ENCODE measurements around the gene ACTR3C. TPM values are rescaled to one million over a fixed set of nuclear protein-coding genes. Genes with fewer than 3 reads are reported as not detected.

ACTR3C gene
- total RNA-seq, result 1.6 TPM

GRCh38 chr7:150322833-150323681, at the start of gene ACTR3C, which contains the start of gene LRRC61:
Gene ACTR3C (minus strand): TSS chr7:150323545. CDS start chr7:150295296, 28,249 bp downstream.
Gene LRRC61 (plus strand): TSS chr7:150323355. CDS start chr7:150336862, 13,507 bp downstream.
- Histone ChIP-seq H3K9me3 (ENCODE audit: control insufficient read depth in 3 of 3, low read length in 3 of 3) (no peaks in the 10 kb centered on the region), H3K4me1 (ENCODE audit: control insufficient read depth in 3 of 3, insufficient read depth in 3 of 3, low read length in 3 of 3) (peaks cover 4 to 9% (median 8%) of the 10 kb centered on the region in 3 donors), H3K4me3 (ENCODE audit: low read length in 3 of 3) (peak within 1 kb of the TSS; percentile 67 to 78 (median 73)), H3K27ac (ENCODE audit: low read depth, low read length) (no peak within 1 kb of the TSS), H3K36me3 (ENCODE audit: control insufficient read depth in 3 of 3, insufficient read depth in 3 of 3, low read length in 3 of 3) (no peaks in the 10 kb centered on the region), H3K27me3 (ENCODE audit: control insufficient read depth in 3 of 3, insufficient read depth in 3 of 3, low read length in 3 of 3) (peaks cover 5 to 9% (median 9%) of the 10 kb centered on the region in 3 donors), H3K9ac (ENCODE audit: low read depth in 1 of 3, low read length in 3 of 3) (peak within 1 kb of the TSS; percentile 53 to 79 (median 71))

GRCh38 chr7:150372271-150373048, 49.1 kb upstream of the ACTR3C start:
- H3K27me3 ChIP-seq (ENCODE audit: control insufficient read depth in 3 of 3, insufficient read depth in 3 of 3, low read length in 3 of 3), result no peaks in the 10 kb centered on the region
- H3K9me3 ChIP-seq (ENCODE audit: control insufficient read depth in 3 of 3, low read length in 3 of 3), result no peaks in the 10 kb centered on the region
- H3K9ac ChIP-seq (ENCODE audit: low read depth in 1 of 3, low read length in 3 of 3), result peak overlapping the region in 2 of 3 donors; percentile 20 to 64
- peaks cover 36 to 65% (median 62%) of the 10 kb centered on the region in 3 donors for H3K4me1 ChIP-seq (ENCODE audit: control insufficient read depth in 3 of 3, insufficient read depth in 3 of 3, low read length in 3 of 3)
- H3K27ac ChIP-seq (ENCODE audit: low read depth, low read length), result no peak overlapping the region
- no peak overlapping the region for H3K4me3 ChIP-seq (ENCODE audit: low read length in 3 of 3)
- H3K36me3 ChIP-seq (ENCODE audit: control insufficient read depth in 3 of 3, insufficient read depth in 3 of 3, low read length in 3 of 3), result peaks cover 31 to 42% (median 38%) of the 10 kb centered on the region in 3 donors

- Histone ChIP-seq H3K27me3 (ENCODE audit: control insufficient read depth in 3 of 3, insufficient read depth in 3 of 3, low read length in 3 of 3) (no peaks in the 10 kb centered on the region), H3K9me3 (ENCODE audit: control insufficient read depth in 3 of 3, low read length in 3 of 3) (no peaks in the 10 kb centered on the region), H3K4me1 (ENCODE audit: control insufficient read depth in 3 of 3, insufficient read depth in 3 of 3, low read length in 3 of 3) (peaks cover 36 to 60% (median 56%) of the 10 kb centered on the region in 3 donors), H3K4me3 (ENCODE audit: low read length in 3 of 3) (no peak overlapping the region), H3K27ac (ENCODE audit: low read depth, low read length) (no peak overlapping the region), H3K9ac (ENCODE audit: low read depth in 1 of 3, low read length in 3 of 3) (no peak overlapping the region), H3K36me3 (ENCODE audit: control insufficient read depth in 3 of 3, insufficient read depth in 3 of 3, low read length in 3 of 3) (peaks cover 31 to 42% (median 38%) of the 10 kb centered on the region in 3 donors)
Measured at GRCh38 chr7:150371996-150372270, 48.6 kb upstream of the ACTR3C start.

DNA sequence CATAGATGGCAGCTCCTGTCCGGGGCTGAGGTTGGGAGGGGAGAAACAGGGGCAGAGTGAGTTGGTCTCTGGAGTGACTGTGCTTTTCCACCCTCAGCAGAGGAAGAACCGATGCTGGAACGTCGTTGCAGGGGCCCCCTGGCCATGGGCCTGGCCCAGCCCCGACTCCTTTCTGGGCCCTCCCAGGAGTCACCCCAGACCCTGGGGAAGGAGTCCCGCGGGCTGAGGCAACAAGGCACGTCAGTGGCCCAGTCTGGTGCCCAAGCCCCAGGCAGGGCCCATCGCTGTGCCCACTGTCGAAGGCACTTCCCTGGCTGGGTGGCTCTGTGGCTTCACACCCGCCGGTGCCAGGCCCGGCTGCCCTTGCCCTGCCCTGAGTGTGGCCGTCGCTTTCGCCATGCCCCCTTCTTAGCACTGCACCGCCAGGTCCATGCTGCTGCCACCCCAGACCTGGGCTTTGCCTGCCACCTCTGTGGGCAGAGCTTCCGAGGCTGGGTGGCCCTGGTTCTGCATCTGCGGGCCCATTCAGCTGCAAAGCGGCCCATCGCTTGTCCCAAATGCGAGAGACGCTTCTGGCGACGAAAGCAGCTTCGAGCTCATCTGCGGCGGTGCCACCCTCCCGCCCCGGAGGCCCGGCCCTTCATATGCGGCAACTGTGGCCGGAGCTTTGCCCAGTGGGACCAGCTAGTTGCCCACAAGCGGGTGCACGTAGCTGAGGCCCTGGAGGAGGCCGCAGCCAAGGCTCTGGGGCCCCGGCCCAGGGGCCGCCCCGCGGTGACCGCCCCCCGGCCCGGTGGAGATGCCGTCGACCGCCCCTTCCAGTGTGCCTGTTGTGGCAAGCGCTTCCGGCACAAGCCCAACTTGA, 48.0 kb upstream of the ACTR3C start:
- Histone ChIP-seq H3K4me1 (ENCODE audit: control insufficient read depth in 3 of 3, insufficient read depth in 3 of 3, low read length in 3 of 3) (peaks cover 36 to 55% (median 51%) of the 10 kb centered on the region in 3 donors), H3K27me3 (ENCODE audit: control insufficient read depth in 3 of 3, insufficient read depth in 3 of 3, low read length in 3 of 3) (no peaks in the 10 kb centered on the region), H3K9me3 (ENCODE audit: control insufficient read depth in 3 of 3, low read length in 3 of 3) (no peaks in the 10 kb centered on the region), H3K9ac (ENCODE audit: low read depth in 1 of 3, low read length in 3 of 3) (peak overlapping the region in 1 of 3 donors; percentile 62), H3K36me3 (ENCODE audit: control insufficient read depth in 3 of 3, insufficient read depth in 3 of 3, low read length in 3 of 3) (peaks cover 31 to 42% (median 38%) of the 10 kb centered on the region in 3 donors), H3K27ac (ENCODE audit: low read depth, low read length) (no peak overlapping the region), H3K4me3 (ENCODE audit: low read length in 3 of 3) (no peak overlapping the region)

DNA sequence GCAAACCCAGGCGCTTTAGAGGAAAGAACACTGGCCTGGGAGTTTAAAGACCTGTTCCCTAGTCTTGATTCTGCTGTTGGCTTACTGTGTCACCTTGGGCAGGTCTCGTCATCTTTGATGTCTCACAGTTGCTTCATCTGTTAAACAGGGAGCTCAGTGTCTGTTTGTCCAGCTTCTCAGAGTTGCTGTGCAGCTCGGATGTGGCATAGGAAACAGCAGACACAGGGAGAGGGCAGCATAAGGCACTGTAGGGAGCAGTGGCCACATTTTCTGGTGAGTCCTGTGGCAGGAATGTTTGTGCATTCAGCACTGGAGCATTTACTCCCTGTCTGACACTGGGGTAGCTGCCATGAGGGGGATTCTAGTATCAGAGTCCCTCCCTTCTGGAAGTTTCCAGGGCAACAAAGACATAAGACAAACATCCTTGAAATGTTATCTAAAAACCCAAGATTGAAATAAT, 47.3 kb upstream of the ACTR3C start:
- H3K4me1 ChIP-seq (ENCODE audit: control insufficient read depth in 3 of 3, insufficient read depth in 3 of 3, low read length in 3 of 3), result peaks cover 36 to 48% (median 44%) of the 10 kb centered on the region in 3 donors
- H3K4me3 ChIP-seq (ENCODE audit: low read length in 3 of 3), result no peak overlapping the region
- H3K9me3 ChIP-seq (ENCODE audit: control insufficient read depth in 3 of 3, low read length in 3 of 3), result no peaks in the 10 kb centered on the region
- no peak overlapping the region for H3K27ac ChIP-seq (ENCODE audit: low read depth, low read length)
- H3K27me3 ChIP-seq (ENCODE audit: control insufficient read depth in 3 of 3, insufficient read depth in 3 of 3, low read length in 3 of 3), result no peaks in the 10 kb centered on the region
- peaks cover 31 to 42% (median 38%) of the 10 kb centered on the region in 3 donors for H3K36me3 ChIP-seq (ENCODE audit: control insufficient read depth in 3 of 3, insufficient read depth in 3 of 3, low read length in 3 of 3)
- H3K9ac ChIP-seq (ENCODE audit: low read depth in 1 of 3, low read length in 3 of 3), result peak overlapping the region; percentile 84 to 98 (median 96)

GRCh38 chr7:150369748-150370501, 46.6 kb upstream of the ACTR3C start:
- H3K27me3 ChIP-seq (ENCODE audit: control insufficient read depth in 3 of 3, insufficient read depth in 3 of 3, low read length in 3 of 3), result no peaks in the 10 kb centered on the region
- H3K4me1 ChIP-seq (ENCODE audit: control insufficient read depth in 3 of 3, insufficient read depth in 3 of 3, low read length in 3 of 3), result peaks cover 36 to 50% (median 44%) of the 10 kb centered on the region in 3 donors
- H3K9ac ChIP-seq (ENCODE audit: low read depth in 1 of 3, low read length in 3 of 3), result peak overlapping the region; percentile 84 to 98 (median 96)
- peaks cover 31 to 42% (median 38%) of the 10 kb centered on the region in 3 donors for H3K36me3 ChIP-seq (ENCODE audit: control insufficient read depth in 3 of 3, insufficient read depth in 3 of 3, low read length in 3 of 3)
- H3K4me3 ChIP-seq (ENCODE audit: low read length in 3 of 3), result peak overlapping the region; percentile 76 to 95 (median 90)
- no peaks in the 10 kb centered on the region for H3K9me3 ChIP-seq (ENCODE audit: control insufficient read depth in 3 of 3, low read length in 3 of 3)
- peak overlapping the region; percentile 98 for H3K27ac ChIP-seq (ENCODE audit: low read depth, low read length)

DNA sequence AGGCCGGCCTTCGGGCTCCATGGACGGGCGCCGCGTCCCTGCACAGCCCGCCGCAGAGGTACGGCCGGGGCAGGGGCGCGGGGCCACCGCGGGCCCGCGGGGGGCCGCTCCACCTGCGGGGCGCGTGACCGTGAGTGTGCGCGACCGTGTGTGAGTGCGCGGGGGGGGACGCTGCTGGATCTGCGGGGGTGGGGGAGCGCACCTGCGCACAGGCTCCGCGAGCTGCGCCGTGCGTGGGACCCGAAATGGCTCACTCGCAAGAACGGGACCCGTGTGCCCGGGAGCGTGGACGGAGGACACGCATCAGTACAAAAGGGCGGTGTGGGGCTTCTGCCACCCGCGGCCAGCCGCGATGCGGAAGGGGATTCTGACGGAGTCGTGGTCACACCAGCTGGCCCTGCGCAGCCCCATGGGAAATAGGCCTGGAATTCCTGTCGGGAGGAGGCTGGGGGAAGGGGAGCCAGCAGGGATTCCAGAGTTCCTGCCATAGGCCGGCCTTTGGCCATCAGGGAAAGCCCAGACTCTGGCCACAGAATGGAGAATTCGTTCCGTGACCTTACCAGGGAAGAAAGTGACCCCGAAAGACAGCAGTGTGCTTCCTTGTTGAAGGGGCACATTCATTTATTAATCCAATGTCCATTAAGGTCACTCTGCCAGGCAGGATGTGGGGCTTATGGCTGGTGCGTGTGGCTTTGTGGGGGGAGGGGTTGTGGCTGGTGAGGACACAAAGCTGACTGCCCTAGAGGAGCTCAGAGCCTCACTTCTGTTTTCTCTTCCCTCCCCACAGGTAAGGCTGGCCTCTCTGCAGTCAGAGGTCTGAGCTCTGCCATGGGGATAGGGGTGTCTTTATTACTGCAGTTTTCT, 45.8 kb upstream of the ACTR3C start:
- Histone ChIP-seq H3K9ac (ENCODE audit: low read depth in 1 of 3, low read length in 3 of 3) (peak overlapping the region; percentile 84 to 98 (median 96)), H3K27me3 (ENCODE audit: control insufficient read depth in 3 of 3, insufficient read depth in 3 of 3, low read length in 3 of 3) (no peaks in the 10 kb centered on the region), H3K4me3 (ENCODE audit: low read length in 3 of 3) (peak overlapping the region; percentile 76 to 95 (median 90)), H3K27ac (ENCODE audit: low read depth, low read length) (peak overlapping the region; percentile 98), H3K36me3 (ENCODE audit: control insufficient read depth in 3 of 3, insufficient read depth in 3 of 3, low read length in 3 of 3) (peaks cover 25 to 38% (median 35%) of the 10 kb centered on the region in 3 donors), H3K9me3 (ENCODE audit: control insufficient read depth in 3 of 3, low read length in 3 of 3) (no peaks in the 10 kb centered on the region), H3K4me1 (ENCODE audit: control insufficient read depth in 3 of 3, insufficient read depth in 3 of 3, low read length in 3 of 3) (peaks cover 38 to 50% (median 42%) of the 10 kb centered on the region in 3 donors)

GRCh38 chr7:150368096-150368883, 44.9 kb upstream of the ACTR3C start, which contains the start of gene REPIN1:
Gene REPIN1 (plus strand): TSS chr7:150368822. CDS start chr7:150369712, 890 bp downstream.
- Histone ChIP-seq H3K9ac (ENCODE audit: low read depth in 1 of 3, low read length in 3 of 3) (peak within 1 kb of the TSS; percentile 84 to 98 (median 96)), H3K27ac (ENCODE audit: low read depth, low read length) (peak within 1 kb of the TSS; percentile 98), H3K36me3 (ENCODE audit: control insufficient read depth in 3 of 3, insufficient read depth in 3 of 3, low read length in 3 of 3) (peaks cover 18 to 34% (median 26%) of the 10 kb centered on the region in 3 donors), H3K27me3 (ENCODE audit: control insufficient read depth in 3 of 3, insufficient read depth in 3 of 3, low read length in 3 of 3) (no peaks in the 10 kb centered on the region), H3K9me3 (ENCODE audit: control insufficient read depth in 3 of 3, low read length in 3 of 3) (no peaks in the 10 kb centered on the region), H3K4me3 (ENCODE audit: low read length in 3 of 3) (peak within 1 kb of the TSS; percentile 76 to 95 (median 90)), H3K4me1 (ENCODE audit: control insufficient read depth in 3 of 3, insufficient read depth in 3 of 3, low read length in 3 of 3) (peaks cover 40 to 50% (median 40%) of the 10 kb centered on the region in 3 donors)

All from skeletal muscle tissue (tissue), 4 donors.